ENCODE results near the gene C11orf91. TPM values are rescaled to one million over a fixed set of nuclear protein-coding genes. Genes with fewer than 3 reads are reported as not detected.

Gene C11orf91
- total and polyA plus RNA-seq, 2 of the 4 experiments (the other 2 are of a cell fraction), result 0.10 TPM; not detected in 1

GRCh38 chr11:33665350-33666106 is 35.1 kb downstream of the C11orf91 start:
- ATAC-seq (ENCODE audit: low read depth), result no peak
- ChIA-PET CTCF (no interaction called here), POLR2A (ENCODE audit: unreplicated experiment) (no interaction called here)
- H3K4ac ChIP-seq (ENCODE audit: low read depth, low read length), result no peak overlapping the region
- intact Hi-C loops (cut with micrococcal nuclease), result no loop called here
- H4K91ac ChIP-seq (ENCODE audit: insufficient read depth, low read depth, low read length), result no peak overlapping the region
- H2BK120ac ChIP-seq (ENCODE audit: low read depth, low read length), result no peak overlapping the region
- no peak overlapping the region for H3K23ac ChIP-seq (ENCODE audit: low read depth, low read length)
- H3K79me1 ChIP-seq (ENCODE audit: low read depth in 1 of 2, low read length in 2 of 2), result peaks cover 0 to 3% of the 10 kb centered on the region in 2 experiments; a peak in 1 of 4 replicates
- no peak overlapping the region for H2BK5ac ChIP-seq (ENCODE audit: low read depth, low read length, poor library complexity, severe bottlenecking)
- TF ChIP-seq ELK1 (IDR thresholded peaks at IDR 0.05; ENCODE audit: borderline replicate concordance, low read depth, low read length) (no peak), RCOR1 (IDR thresholded peaks at IDR 0.05; ENCODE audit: insufficient replicate concordance, low read length) (no peak), MXI1 (IDR thresholded peaks at IDR 0.05; ENCODE audit: borderline replicate concordance, low read depth, low read length) (no peak), SMC3 (IDR thresholded peaks at IDR 0.05; ENCODE audit: low read depth, low read length) (no peak)
- no peak for DNase-seq
- no peak overlapping the region for H2BK20ac ChIP-seq (ENCODE audit: low read depth, low read length)
- H3K27ac ChIP-seq (ENCODE audit: insufficient read depth, low read length), result no peak overlapping the region
- H3K9me1 ChIP-seq (ENCODE audit: insufficient read depth, low read length), result peaks cover 2% of the 10 kb centered on the region
- H4K5ac ChIP-seq (ENCODE audit: low read depth, low read length), result no peak overlapping the region
- in situ Hi-C loops (cut with MboI; ENCODE audit: low sequenced_read_pairs), result no loop called here
- no peak overlapping the region for H3K18ac ChIP-seq (ENCODE audit: low read depth, low read length)
- no peak overlapping the region for H2BK15ac ChIP-seq (ENCODE audit: low read depth, low read length)
- no CpG with 5 or more reads among the region's 6 CpGs for WGBS, 2 experiments (ENCODE audit: extremely low coverage in 2 of 2, insufficient read length in 1 of 2)
- H3K4me2 ChIP-seq (ENCODE audit: low read depth, low read length), result no peak overlapping the region
- H3K4me3 ChIP-seq (ENCODE audit: insufficient read depth, low read depth, low read length), result no peak overlapping the region
- no peaks in the 10 kb centered on the region for H3K9me3 ChIP-seq (ENCODE audit: control insufficient read depth, insufficient read depth, low read length)
- H4K8ac ChIP-seq (ENCODE audit: low read depth in 2 of 2, low read length in 2 of 2), result no peak overlapping the region
- H3K14ac ChIP-seq (replicated peaks; ENCODE audit: low read depth, low read length), result no peak overlapping the region
- H2AFZ ChIP-seq (replicated peaks; ENCODE audit: low read length, poor library complexity), result no peak overlapping the region
- no TSS peak for BruUV-seq (replicated peaks)
- no peaks in the 10 kb centered on the region for H3K27me3 ChIP-seq (ENCODE audit: control insufficient read depth, insufficient read depth, low read length)
- no peak overlapping the region for H2AK5ac ChIP-seq (ENCODE audit: low read depth, low read length)
- H3K4me1 ChIP-seq (ENCODE audit: control insufficient read depth, insufficient read depth, low read length), result peaks cover 4% of the 10 kb centered on the region
- H3K36me3 ChIP-seq (ENCODE audit: control insufficient read depth, insufficient read depth, low read length), result no peaks in the 10 kb centered on the region
- no peak overlapping the region for H2AK9ac ChIP-seq (replicated peaks; ENCODE audit: low read depth, low read length, poor library complexity)
- no peak overlapping the region for H3K56ac ChIP-seq (ENCODE audit: extremely low read depth, insufficient read depth, low read length)
- no peaks in the 10 kb centered on the region; the same call in 1 of the 2 replicates for H4K20me1 ChIP-seq (ENCODE audit: insufficient read depth, low read length)
- H3K9ac ChIP-seq (ENCODE audit: low read depth, low read length), result no peak overlapping the region
- dilution Hi-C loops (cut with HindIII; ENCODE audit: low sequenced_read_pairs, unreplicated experiment), result no loop called here

Measured in IMR-90 (cell line).